SK-N-SH treated with all-trans-retinoic acid at 6 μM for 48 hours (cell line): ENCODE results near the gene KRTAP7-1.

Experiments used
- ARNTL ChIP-seq: fragments of 450-650 bp; formaldehyde crosslinking; IDR thresholded peaks from 2 replicates; pipeline ENCODE4 v1.5.0; 2020; ENCODE audit warnings: low read depth, mild to moderate bottlenecking, moderate library complexity, borderline replicate concordance
- CSRNP3 ChIP-seq: fragments of 250-450 bp; sonication (Bioruptor Pico); IDR thresholded peaks from 2 replicates; pipeline ENCODE4 v1.5.1; 2021; ENCODE audit warnings: mild to moderate bottlenecking, moderate library complexity
- ESRRG ChIP-seq: fragments of 250-450 bp; sonication (Bioruptor Pico); IDR thresholded peaks from 2 replicates; pipeline ENCODE4 v1.6.1; 2021; ENCODE audit warnings: mild to moderate bottlenecking
- GLIS3 ChIP-seq: fragments of 250-450 bp; sonication (Bioruptor Pico); IDR thresholded peaks from 2 replicates; pipeline ENCODE4 v1.5.0; 2020; ENCODE audit warnings: mild to moderate bottlenecking, moderate library complexity
- ISL1 ChIP-seq: fragments of 250-450 bp; sonication (Bioruptor Pico); IDR thresholded peaks from 2 replicates; pipeline ENCODE4 v2.1.2; 2022; ENCODE audit warnings: mild to moderate bottlenecking, moderate library complexity
- PATZ1 ChIP-seq: fragments of 250-450 bp; sonication (Bioruptor Pico); IDR thresholded peaks from 2 replicates; pipeline ENCODE4 v1.8.0; 2020; ENCODE audit warnings: mild to moderate bottlenecking, moderate library complexity, borderline replicate concordance
- TOX ChIP-seq: fragments of 250-450 bp; sonication (Bioruptor Pico); IDR thresholded peaks from 2 replicates; pipeline ENCODE4 v1.8.0; 2021; ENCODE audit warnings: mild to moderate bottlenecking, moderate library complexity, borderline replicate concordance
- ZC3H10 ChIP-seq: fragments of 250-450 bp; sonication (Bioruptor Pico); IDR thresholded peaks from 2 replicates; pipeline ENCODE4 v1.5.1; 2021; ENCODE audit warnings: mild to moderate bottlenecking, moderate library complexity
- ZFP3 ChIP-seq: fragments of 250-450 bp; sonication (Bioruptor Pico); IDR thresholded peaks from 2 replicates; pipeline ENCODE4 v1.5.0; 2020; ENCODE audit warnings: mild to moderate bottlenecking, moderate library complexity
- ZFP30 ChIP-seq: fragments of 450-650 bp; formaldehyde crosslinking; IDR thresholded peaks from 2 replicates; pipeline ENCODE4 v1.5.0; 2022; ENCODE audit warnings: mild to moderate bottlenecking, moderate library complexity
- ZNF565 ChIP-seq: fragments of 450-650 bp; formaldehyde crosslinking; conservative IDR thresholded peaks from 2 replicates; pipeline ENCODE4 v1.5.0; 2020; ENCODE audit warnings: low read depth, mild to moderate bottlenecking, moderate library complexity
- ZNF70 ChIP-seq: fragments of 450-650 bp; formaldehyde crosslinking; IDR thresholded peaks from 2 replicates; pipeline ENCODE4 v1.5.0; 2020; ENCODE audit warnings: mild to moderate bottlenecking, moderate library complexity

GRCh38 chr21:30779249-30779648 is 50.3 kb downstream of the KRTAP7-1 start:
- TF ChIP-seq ESRRG (no peak), ZFP3 (no peak), PATZ1 (CRISPR knock-in tag) (no peak), ISL1 (CRISPR knock-in tag) (no peak), TOX (CRISPR knock-in tag) (no peak), CSRNP3 (CRISPR knock-in tag) (no peak), ZC3H10 (no peak), ZNF565 (no peak), ZFP30 (no peak), GLIS3 (no peak), ARNTL (CRISPR knock-in tag) (no peak), ZNF70 (CRISPR knock-in tag) (no peak)
